Tibial artery (tissue), 4 donors: Measurements from ENCODE around the gene BCL10.

ENCODE experiments used
- DNase-seq, 2 donors: peaks; one replicate each; pipeline ENCODE4 v3.0.0-alpha.2; 2019
- H3K27ac ChIP-seq, 2 donors: fragments of 200-600 bp; sonication (generic) in 1 of 2; 1 replicate in 1 of 2; 2 replicates in 1 of 2; pipeline ENCODE4 v1.5.1; 2018 to 2019; ENCODE audit warnings: mild to moderate bottlenecking in 1 of 2
- H3K27me3 ChIP-seq, 2 donors: fragments of 200-600 bp; sonication (generic) in 1 of 2; one replicate each; pipeline versions ENCODE4 v1.5.1 to v1.6.0; 2016 to 2019
- H3K36me3 ChIP-seq, 3 donors: fragments of 200-600 bp; sonication (generic) in 2 of 3; one replicate each; pipeline ENCODE4 v1.5.1; 2016 to 2019; ENCODE audit warnings: mild to moderate bottlenecking in 2 of 3
- H3K4me1 ChIP-seq, 4 donors: fragments of 200-600 bp; sonication (generic) in 2 of 4; 1 replicate in 3 of 4; 2 replicates in 1 of 4; pipeline ENCODE4 v1.5.1; 2016 to 2019
- H3K4me3 ChIP-seq, 2 donors: fragments of 200-600 bp; sonication (generic) in 1 of 2; 1 replicate in 1 of 2; 2 replicates in 1 of 2; pipeline ENCODE4 v1.5.1; 2018 to 2019; ENCODE audit warnings: mild to moderate bottlenecking in 2 of 2
- H3K9me3 ChIP-seq, 3 donors: fragments of 200-600 bp; sonication (generic) in 1 of 3; one replicate each; pipeline ENCODE4 v1.5.1; 2016 to 2019
- CTCF ChIP-seq, 2 experiments: fragments of 200-600 bp in 1 of 2; fragments of 450-650 bp in 1 of 2; IDR thresholded peaks; one replicate each; pipeline ENCODE4 v1.5.1; 2017 to 2019; ENCODE audit warnings: antibody characterized with exemption in 2 of 2, mild to moderate bottlenecking in 1 of 2, moderate library complexity in 1 of 2
- intact Hi-C: fragments of 100-400 bp; cut with DNase I; formaldehyde crosslinking; loops from one replicate; pipeline ENCODE4 v1.15.0; 2023; ENCODE audit warnings: low total_unique reads

BCL10 gene

GRCh38 chr1:85282424-85282823 is 6.0 kb upstream of the BCL10 start:
- no peak for TF ChIP-seq CTCF (IDR thresholded peaks at IDR 0.05)
- DNase-seq = no peak
- no peak overlapping the region for H3K27ac ChIP-seq
- H3K36me3 ChIP-seq = no peaks in the 10 kb centered on the region
- no peak overlapping the region for H3K4me3 ChIP-seq
- intact Hi-C loops = no loop called here
- no peaks in the 10 kb centered on the region for H3K9me3 ChIP-seq
- H3K4me1 ChIP-seq = peaks cover 0 to 3% (median 0%) of the 10 kb centered on the region in 4 donors
- no peaks in the 10 kb centered on the region for H3K27me3 ChIP-seq

- no peak overlapping the region for H3K4me3 ChIP-seq
- DNase-seq = no peak
- H3K27ac ChIP-seq = no peak overlapping the region
- H3K27me3 ChIP-seq = no peaks in the 10 kb centered on the region
- intact Hi-C loops = no loop called here
- TF ChIP-seq CTCF (IDR thresholded peaks at IDR 0.05) = no peak
- H3K9me3 ChIP-seq = no peaks in the 10 kb centered on the region
- no peaks in the 10 kb centered on the region for H3K36me3 ChIP-seq
- H3K4me1 ChIP-seq = peaks cover 0 to 3% (median under 1%) of the 10 kb centered on the region in 4 donors
Measured at GRCh38 chr1:85280636-85281035, 4.2 kb upstream of the BCL10 start.

GRCh38 chr1:85279458-85280080 is 3.1 kb upstream of the BCL10 start:
- Histone ChIP-seq H3K27ac (peak overlapping the region; percentile 40 to 52), H3K9me3 (no peaks in the 10 kb centered on the region), H3K4me1 (peaks cover 0 to 11% (median 11%) of the 10 kb centered on the region in 4 donors), H3K4me3 (no peak overlapping the region), H3K36me3 (no peaks in the 10 kb centered on the region), H3K27me3 (no peaks in the 10 kb centered on the region)
- TF ChIP-seq CTCF (IDR thresholded peaks at IDR 0.05) = no peak
- no peak for DNase-seq
- intact Hi-C loops = no loop called here

GRCh38 chr1:85278853-85279314 is 2.5 kb upstream of the BCL10 start:
- Histone ChIP-seq H3K36me3 (no peaks in the 10 kb centered on the region), H3K9me3 (no peaks in the 10 kb centered on the region), H3K27me3 (no peaks in the 10 kb centered on the region), H3K4me3 (no peak overlapping the region), H3K27ac (peak overlapping the region; percentile 40 to 52), H3K4me1 (peaks cover 0 to 18% (median 18%) of the 10 kb centered on the region in 4 donors)
- TF ChIP-seq CTCF (IDR thresholded peaks at IDR 0.05) = no peak
- DNase-seq = peak in 1 of 2 donors; percentile 65
- intact Hi-C loops = no loop called here

- peaks cover 0 to 29% (median 21%) of the 10 kb centered on the region in 4 donors for H3K4me1 ChIP-seq
- intact Hi-C loops = no loop called here
- no peaks in the 10 kb centered on the region for H3K9me3 ChIP-seq
- H3K36me3 ChIP-seq = peaks cover 0 to 3% (median 0%) of the 10 kb centered on the region in 3 donors
- no peaks in the 10 kb centered on the region for H3K27me3 ChIP-seq
- H3K27ac ChIP-seq = peak overlapping the region in 1 of 2 donors; percentile 99
- no peak overlapping the region for H3K4me3 ChIP-seq
- no peak for DNase-seq
- TF ChIP-seq CTCF (IDR thresholded peaks at IDR 0.05) = no peak
Measured at GRCh38 chr1:85277802-85278201, 1.4 kb upstream of the BCL10 start.
